NCI-H2171 (cell line): ENCODE data around the gene TSC22D2.
"Not testable (repeated sequence)": the region's sequence is repeated elsewhere in the genome, so short reads cannot be mapped to it uniquely, and the experiment has no call there.

Experiments
- DNase-seq: peaks from one replicate; lab custom pipeline; 2025; lab: John Stamatoyannopoulos, UW

TSC22D2 gene

DNA sequence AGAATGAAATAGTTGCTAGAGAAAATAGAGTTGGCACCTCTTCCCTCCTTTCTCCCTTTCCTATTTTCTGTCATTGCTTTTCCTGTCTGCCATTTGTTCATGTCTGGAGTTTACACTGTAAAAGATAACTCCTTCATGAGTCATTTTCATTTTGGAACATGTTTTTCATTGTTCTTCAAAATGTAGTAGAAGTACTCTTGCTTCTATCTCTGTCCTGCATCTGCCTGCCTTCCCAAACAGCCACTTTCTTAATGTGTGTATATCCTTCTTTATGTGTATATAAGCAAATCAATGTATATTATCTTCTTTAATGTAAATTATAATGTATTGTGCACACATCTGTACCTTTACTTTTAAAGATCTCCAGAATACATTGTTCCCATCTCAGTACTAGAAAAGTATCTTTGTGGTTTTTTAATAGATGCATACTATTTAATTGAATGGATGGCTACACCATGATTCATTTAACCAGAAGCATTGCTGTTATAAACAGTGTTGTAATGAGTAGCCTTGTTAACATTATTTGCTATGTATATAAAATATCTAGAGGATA, 41.1 kb downstream of the TSC22D2 start:
- no peak for DNase-seq

- DNase-seq = no peak
These were observed 42.8 kb downstream of the TSC22D2 start for GRCh38 chr3:150450916-150451315.

GRCh38 chr3:150451329-150452048, 43.4 kb downstream of the TSC22D2 start:
- DNase-seq = no peak

- DNase-seq = no peak
These were observed 45.3 kb downstream of the TSC22D2 start for GRCh38 chr3:150453353-150453752.

GRCh38 chr3:150454085-150454484, 46.0 kb downstream of the TSC22D2 start:
- DNase-seq = no peak

GRCh38 chr3:150454622-150455021, 46.5 kb downstream of the TSC22D2 start:
- no peak for DNase-seq

DNA sequence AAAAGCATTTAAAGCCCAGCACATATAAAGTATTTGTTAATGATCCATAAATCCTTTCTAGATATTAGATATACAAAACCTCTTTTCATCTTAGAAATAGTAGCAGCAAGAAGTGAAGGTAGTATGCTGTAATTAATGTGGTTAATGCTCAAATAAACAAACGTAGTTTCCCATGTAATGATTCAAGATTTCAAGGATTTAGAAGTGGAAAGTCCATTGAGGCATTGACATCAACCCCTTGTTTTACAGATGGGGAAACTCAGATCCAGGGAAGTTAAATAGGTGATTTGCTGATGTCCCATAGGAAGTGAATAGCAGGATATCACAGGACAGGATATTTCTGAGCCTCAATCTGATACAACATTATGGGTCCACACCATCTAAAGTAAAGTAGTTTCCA, 47.2 kb downstream of the TSC22D2 start:
- no peak for DNase-seq

DNA sequence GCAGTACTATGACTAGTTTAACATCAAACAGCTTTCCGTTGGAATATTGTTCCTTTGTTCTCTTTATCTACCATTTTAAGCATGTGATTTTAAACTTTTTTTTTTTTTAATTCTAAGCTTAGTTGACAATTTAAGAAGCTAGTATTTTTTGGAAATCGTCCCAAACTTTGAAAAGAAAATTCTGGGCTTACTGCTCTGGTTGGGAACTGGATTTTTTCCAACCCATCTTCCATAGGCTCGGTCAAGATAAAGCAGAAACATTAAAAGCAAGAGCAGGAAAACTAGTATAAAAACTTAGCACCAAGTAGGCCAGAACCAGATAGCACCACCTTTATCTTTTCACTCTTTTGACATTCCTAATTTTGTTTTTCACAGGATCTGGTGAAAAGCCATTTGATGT, 49.9 kb downstream of the TSC22D2 start:
- no peak for DNase-seq

- DNase-seq = no peak
These were observed 52.4 kb downstream of the TSC22D2 start for GRCh38 chr3:150460484-150460883.

DNA sequence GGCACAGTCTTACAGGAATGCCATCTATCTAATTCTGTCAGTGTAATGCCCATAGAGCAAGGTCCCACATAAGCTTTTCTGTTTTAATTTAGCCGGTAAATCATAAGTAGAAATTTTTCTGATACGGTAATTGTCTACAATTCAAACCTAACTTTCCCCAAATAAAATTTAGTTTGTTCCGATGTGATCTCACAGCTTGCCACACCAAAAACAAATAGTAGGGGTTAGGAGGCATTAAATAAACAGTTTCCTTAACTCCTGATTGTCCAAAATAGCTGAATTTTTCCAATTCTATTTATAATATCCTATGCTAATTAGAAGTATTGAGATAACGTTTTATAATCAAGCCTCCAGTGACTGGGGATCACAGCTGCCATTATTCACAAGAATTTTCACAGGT, 53.3 kb downstream of the TSC22D2 start:
- no peak for DNase-seq

DNA sequence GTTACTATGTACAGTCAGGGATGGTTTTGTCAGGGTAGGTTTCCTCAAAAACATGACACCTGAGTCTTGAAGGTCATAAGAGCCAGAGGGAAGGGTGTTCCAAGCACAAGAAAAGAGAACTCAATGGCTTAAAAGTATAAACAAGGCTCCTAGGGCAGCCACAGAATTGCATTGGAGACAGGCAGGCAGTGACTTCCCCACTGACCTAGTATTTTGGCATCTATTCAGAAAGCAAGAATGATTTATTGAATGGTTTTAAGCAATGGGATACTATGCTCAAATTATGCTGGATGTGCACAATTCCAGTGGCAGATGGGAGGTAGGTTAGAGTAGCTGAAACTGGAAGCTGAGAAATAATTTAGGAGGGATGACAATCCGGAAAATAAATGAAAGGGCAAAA, 54.0 kb downstream of the TSC22D2 start:
- DNase-seq = no peak

DNA sequence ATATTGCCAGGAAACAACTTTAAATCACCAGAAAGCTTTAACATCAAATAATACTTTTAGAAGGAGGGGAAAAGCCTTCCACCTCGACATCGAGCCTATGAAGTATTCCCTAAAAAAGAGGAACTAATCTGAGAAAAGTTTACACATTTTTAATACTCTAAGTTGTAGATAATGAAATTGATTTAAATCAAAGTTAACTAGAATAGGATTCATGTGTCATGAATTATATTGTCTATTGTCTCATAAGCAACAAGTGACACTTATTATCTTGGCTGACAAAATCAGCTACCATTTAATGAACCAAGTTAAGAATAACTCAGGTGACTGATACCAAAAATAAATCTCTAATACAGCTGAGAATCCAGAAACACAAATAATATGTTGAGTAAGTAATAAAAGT, 56.6 kb downstream of the TSC22D2 start:
- no peak for DNase-seq

DNA sequence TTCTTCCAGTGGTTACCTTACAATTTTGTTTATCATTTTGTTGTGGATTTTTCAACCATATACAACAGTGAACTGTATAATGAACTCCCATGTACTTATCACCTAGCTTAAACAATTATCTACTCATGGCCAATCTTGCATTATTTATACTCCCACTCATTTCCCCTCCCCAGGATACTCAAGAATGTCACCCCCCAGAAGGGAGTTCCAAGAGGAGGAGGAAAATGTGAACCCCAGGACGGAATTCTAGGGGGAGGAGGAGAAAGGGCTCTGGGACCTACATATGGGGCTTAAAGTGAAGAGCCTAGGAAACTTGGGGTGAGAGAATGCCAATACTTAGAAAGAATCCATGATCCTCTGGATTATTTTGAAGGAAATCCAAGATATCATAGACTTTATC, 59.3 kb downstream of the TSC22D2 start:
- DNase-seq = no peak

- DNase-seq = no peak
These were observed 61.2 kb downstream of the TSC22D2 start for GRCh38 chr3:150469031-150469930.

- no peak for DNase-seq
These were observed 62.0 kb downstream of the TSC22D2 start for GRCh38 chr3:150469931-150470740.

GRCh38 chr3:150472421-150472820, 64.3 kb downstream of the TSC22D2 start:
- DNase-seq = no peak

DNA sequence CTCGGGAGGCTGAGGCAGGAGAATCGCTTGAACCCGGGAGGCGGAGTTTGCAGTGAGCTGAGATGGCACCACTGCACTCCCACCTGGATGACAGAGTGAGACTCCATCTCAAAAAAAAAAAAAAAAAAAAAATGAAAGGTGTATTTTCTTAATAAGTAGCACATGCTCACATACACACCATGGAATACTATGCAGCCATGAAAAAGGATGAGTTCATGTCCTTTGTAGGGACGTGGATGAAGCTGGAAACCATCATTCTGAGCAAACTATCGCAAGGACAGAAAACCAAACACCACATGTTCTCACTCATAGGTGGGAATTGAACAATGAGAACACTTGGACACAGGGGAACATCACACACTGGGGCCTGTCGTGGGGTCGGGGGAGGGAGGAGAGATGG, 65.1 kb downstream of the TSC22D2 start:
- DNase-seq = not testable (repeated sequence)

GRCh38 chr3:150479370-150479769, 71.3 kb downstream of the TSC22D2 start:
- DNase-seq = no peak

DNA sequence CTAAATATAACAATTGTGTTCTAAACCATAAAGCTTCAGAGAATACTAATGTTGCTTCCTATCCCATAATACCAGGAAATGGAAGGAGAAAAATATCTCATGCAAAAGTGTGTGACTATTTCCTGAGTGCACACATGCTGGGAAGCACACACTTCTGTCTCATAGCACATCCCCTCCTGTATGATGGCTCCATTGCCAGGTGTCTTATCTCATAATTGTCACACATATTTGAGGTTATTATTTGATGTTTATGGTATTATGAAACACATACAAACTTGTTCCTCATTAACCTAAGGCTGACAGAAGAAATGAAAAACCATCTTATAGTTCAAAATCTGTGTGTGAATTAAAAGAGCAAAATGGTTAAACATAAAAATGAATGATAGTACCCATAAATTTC, 72.8 kb downstream of the TSC22D2 start:
- DNase-seq = no peak

DNA sequence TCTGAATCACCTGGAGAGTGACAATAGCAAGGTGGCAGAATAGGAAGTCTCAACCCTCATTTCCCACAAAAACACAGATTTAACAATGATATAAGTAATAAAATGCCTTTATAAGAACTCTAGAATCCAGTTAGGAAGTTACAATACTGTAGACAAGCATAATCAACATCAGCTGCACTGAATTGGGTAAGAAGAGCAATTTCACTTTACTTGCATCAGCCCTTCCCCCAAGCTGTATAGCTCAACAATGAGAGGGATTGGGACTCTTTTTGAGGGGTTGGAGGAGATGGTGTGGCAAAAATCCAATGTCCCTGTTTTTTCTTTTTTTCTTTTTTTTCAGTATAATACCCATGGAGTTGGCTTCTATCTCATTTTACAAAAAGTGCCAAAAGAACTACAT, 75.1 kb downstream of the TSC22D2 start:
- no peak for DNase-seq

- DNase-seq = no peak
These were observed 76.3 kb downstream of the TSC22D2 start for GRCh38 chr3:150484410-150484809.

DNA sequence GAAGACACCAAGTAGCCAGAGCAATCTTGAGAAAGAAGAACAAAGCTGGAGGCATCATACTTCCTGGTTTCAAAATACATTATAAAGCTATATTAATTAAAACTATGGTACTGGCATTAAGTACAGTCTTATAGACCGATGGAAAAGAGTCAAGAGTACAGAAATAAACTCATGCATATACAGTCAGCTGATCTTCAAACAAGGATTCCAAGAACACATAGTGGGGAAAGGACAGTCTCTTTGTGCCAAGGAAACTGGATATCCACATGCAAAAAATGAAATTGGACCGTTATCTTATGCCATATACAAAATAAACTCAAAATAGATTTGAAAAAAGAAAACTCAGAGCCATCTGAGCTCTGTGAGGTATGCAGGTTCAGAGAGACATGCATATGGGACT, 80.8 kb downstream of the TSC22D2 start:
- no peak for DNase-seq
